ENCODE measurements around the gene SAMD4B. TPM values are rescaled to one million over a fixed set of nuclear protein-coding genes. Genes with fewer than 3 reads are reported as not detected.
A peak's percentile ranks its signal among the peaks of the same experiment; 100 is the strongest.

Gene SAMD4B
- total and polyA plus RNA-seq, 9 of the 15 experiments (the other 6 are each of a cell fraction or from before 2014, with no cell fraction given): 3.4 to 90.5 (median 38.0) TPM

DNA sequence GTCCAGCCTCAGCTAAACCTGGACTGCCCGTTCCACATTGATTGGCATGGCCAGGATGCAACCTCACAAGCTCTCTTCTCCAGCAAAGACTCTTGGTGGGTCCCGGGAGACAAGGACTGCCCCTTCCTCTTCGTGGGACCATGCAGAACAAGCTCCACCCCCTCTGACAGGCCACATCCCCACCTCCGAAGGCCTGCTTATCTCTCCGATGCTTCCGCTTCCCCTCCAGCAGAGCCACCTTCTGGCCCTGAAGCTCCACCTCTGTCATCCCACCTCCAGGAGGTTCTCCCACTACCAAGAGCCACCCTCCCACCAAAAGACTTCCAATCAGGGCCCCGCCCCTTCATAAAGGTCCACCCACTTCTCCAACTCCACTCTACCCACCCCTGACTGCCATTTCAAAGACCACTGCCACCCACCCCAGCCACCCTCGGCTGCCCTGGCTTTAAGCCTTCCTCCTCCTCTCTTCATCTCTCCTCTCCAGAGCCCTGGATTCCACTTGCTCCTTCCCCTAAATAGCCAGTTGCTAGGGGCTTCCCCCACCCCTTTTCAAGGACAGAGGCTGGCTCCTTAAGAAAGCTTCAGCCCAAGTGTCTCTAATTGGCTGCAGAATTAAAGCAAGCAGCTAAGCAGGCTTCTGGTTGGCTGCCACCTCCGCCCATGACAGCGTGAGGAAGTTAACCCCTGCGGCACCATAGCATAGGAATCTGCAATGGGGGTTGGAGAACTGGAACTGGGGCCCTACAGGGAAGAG lies 31.5 kb upstream of the SAMD4B start (continued):
- TF ChIP-seq EWSR1 (IDR thresholded peaks at IDR 0.05; ENCODE audit: borderline replicate concordance, low read depth, partially characterized antibody) (no peak), CBX2 (IDR thresholded peaks at IDR 0.05; ENCODE audit: insufficient read depth, low read length, poor library complexity, severe bottlenecking) (no peak), CBFB (CRISPR knock-in tag; IDR thresholded peaks at IDR 0.05) (no peak), MAFG (tag; conservative IDR thresholded peaks at IDR 0.05) (no peak), DDX20 (tag; IDR thresholded peaks at IDR 0.05; ENCODE audit: low read depth) (no peak), CREBBP (IDR thresholded peaks at IDR 0.05; ENCODE audit: low read depth, low read length) (no peak), PHF21A (IDR thresholded peaks at IDR 0.05; ENCODE audit: borderline replicate concordance, low read depth) (no peak), STAG1 (CRISPR knock-in tag; IDR thresholded peaks at IDR 0.05; ENCODE audit: borderline replicate concordance) (no peak), MYNN (IDR thresholded peaks at IDR 0.05) (no peak), MYNN (CRISPR knock-in tag; IDR thresholded peaks at IDR 0.05) (no peak), ZBTB17 (CRISPR knock-in tag; IDR thresholded peaks at IDR 0.05) (no peak), RBM22 (IDR thresholded peaks at IDR 0.05; ENCODE audit: low read depth, low read length, poor library complexity, severe bottlenecking) (no peak)
- TF ChIP-seq, protein P1, sequence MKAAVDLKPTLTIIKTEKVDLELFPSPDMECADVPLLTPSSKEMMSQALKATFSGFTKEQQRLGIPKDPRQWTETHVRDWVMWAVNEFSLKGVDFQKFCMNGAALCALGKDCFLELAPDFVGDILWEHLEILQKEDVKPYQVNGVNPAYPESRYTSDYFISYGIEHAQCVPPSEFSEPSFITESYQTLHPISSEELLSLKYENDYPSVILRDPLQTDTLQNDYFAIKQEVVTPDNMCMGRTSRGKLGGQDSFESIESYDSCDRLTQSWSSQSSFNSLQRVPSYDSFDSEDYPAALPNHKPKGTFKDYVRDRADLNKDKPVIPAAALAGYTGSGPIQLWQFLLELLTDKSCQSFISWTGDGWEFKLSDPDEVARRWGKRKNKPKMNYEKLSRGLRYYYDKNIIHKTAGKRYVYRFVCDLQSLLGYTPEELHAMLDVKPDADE (conservative IDR thresholded peaks at IDR 0.05; ENCODE audit: control insufficient read depth, low read depth, low read length): no peak
- TF ChIP-seq, protein P2, sequence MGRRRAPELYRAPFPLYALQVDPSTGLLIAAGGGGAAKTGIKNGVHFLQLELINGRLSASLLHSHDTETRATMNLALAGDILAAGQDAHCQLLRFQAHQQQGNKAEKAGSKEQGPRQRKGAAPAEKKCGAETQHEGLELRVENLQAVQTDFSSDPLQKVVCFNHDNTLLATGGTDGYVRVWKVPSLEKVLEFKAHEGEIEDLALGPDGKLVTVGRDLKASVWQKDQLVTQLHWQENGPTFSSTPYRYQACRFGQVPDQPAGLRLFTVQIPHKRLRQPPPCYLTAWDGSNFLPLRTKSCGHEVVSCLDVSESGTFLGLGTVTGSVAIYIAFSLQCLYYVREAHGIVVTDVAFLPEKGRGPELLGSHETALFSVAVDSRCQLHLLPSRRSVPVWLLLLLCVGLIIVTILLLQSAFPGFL (CRISPR knock-in tag; IDR thresholded peaks at IDR 0.05): no peak
- TF ChIP-seq, protein P3, sequence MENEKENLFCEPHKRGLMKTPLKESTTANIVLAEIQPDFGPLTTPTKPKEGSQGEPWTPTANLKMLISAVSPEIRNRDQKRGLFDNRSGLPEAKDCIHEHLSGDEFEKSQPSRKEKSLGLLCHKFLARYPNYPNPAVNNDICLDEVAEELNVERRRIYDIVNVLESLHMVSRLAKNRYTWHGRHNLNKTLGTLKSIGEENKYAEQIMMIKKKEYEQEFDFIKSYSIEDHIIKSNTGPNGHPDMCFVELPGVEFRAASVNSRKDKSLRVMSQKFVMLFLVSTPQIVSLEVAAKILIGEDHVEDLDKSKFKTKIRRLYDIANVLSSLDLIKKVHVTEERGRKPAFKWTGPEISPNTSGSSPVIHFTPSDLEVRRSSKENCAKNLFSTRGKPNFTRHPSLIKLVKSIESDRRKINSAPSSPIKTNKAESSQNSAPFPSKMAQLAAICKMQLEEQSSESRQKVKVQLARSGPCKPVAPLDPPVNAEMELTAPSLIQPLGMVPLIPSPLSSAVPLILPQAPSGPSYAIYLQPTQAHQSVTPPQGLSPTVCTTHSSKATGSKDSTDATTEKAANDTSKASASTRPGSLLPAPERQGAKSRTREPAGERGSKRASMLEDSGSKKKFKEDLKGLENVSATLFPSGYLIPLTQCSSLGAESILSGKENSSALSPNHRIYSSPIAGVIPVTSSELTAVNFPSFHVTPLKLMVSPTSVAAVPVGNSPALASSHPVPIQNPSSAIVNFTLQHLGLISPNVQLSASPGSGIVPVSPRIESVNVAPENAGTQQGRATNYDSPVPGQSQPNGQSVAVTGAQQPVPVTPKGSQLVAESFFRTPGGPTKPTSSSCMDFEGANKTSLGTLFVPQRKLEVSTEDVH (IDR thresholded peaks at IDR 0.05; ENCODE audit: low read depth, partially characterized antibody): peak; percentile 64
- TF ChIP-seq, protein P4, sequence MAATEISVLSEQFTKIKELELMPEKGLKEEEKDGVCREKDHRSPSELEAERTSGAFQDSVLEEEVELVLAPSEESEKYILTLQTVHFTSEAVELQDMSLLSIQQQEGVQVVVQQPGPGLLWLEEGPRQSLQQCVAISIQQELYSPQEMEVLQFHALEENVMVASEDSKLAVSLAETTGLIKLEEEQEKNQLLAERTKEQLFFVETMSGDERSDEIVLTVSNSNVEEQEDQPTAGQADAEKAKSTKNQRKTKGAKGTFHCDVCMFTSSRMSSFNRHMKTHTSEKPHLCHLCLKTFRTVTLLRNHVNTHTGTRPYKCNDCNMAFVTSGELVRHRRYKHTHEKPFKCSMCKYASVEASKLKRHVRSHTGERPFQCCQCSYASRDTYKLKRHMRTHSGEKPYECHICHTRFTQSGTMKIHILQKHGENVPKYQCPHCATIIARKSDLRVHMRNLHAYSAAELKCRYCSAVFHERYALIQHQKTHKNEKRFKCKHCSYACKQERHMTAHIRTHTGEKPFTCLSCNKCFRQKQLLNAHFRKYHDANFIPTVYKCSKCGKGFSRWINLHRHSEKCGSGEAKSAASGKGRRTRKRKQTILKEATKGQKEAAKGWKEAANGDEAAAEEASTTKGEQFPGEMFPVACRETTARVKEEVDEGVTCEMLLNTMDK (IDR thresholded peaks at IDR 0.05; ENCODE audit: borderline replicate concordance, insufficient read depth, low read depth, low read length, poor library complexity, severe bottlenecking): peak; percentile 35

Data from K562 (cell line).